ENCODE results near the gene YWHAB.
"Not testable (repeated sequence)": the region's sequence is repeated elsewhere in the genome, so short reads cannot be mapped to it uniquely, and the experiment has no call there.

YWHAB gene

DNA sequence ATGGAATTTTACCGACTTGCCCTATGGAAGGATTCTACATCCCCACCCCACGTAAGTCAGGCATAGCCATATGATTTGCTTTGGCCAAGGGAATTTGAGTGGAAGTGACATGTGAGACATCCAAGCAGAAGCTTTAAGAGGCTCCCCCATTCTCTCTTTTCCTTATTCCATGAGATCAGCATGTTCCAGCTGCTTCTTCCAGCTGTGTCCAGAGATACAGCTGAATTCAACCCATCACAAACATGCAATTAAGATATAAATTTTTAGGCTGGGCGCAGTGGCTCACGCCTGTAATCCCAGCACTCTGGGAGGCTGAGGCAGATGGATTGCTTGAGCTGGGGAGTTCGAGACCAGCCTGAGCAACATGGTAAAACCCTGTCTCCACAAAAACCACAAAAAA, 16.0 kb upstream of the YWHAB start:
- no peak for DNase-seq

GRCh38 chr20:44882360-44882759, 3.1 kb upstream of the YWHAB start:
- DNase-seq = not testable (repeated sequence)

DNA sequence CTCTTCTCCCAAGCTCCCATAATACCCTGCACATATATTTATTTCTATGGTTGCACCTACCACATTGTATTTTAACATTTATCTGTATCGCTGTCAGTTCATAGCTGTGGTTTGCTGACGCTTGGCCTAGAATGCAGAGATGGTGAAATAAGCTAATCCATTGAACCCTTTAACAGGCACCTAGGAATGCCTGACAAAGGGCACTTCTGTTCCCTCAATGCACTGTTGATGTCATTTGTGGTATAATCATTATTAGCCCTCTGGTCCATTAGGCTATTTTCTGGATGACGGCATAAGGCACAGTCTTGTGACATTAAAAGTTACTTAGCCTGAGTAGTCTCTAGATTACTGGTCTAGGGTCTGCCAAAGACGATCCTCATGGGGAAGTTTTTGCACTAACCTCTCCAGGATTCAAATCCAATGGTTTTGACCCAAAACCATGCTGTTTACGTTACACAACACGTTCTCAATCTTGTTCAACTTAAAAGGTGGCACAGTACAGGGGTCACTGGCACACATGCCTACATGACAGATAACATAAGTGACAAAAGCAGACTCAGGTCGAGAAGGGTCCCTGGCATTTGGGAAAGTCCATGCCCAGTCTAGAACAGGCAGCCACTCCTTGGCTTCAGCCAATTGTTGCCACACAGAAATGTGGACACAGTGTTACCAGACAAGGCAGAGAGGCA, 2.1 kb upstream of the YWHAB start:
- DNase-seq = no peak

GRCh38 chr20:44884907-44885391, 556 bp upstream of the YWHAB start:
- no peak for DNase-seq

DNA sequence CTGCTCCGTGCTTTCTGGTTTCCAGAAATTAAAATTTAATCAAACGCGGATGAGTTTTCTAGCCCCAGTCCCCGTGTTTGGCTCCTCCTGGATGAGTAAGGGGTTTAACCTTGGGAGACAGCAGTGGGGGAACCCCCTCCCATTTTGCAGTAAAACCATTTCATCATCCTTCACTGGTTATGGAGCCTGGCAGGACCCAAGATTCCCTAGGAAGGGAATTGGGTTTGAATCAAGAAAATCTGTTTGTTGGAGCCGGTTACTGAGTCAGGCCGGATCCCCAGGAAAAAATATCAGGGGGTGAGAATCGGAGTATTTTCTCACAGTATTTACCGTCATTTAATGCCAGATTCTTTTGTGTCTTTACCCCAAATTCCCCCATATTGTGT, 754 bp downstream of the YWHAB start:
- no peak for DNase-seq

GRCh38 chr20:44886828-44887227, 1.3 kb downstream of the YWHAB start:
- DNase-seq = no peak

- DNase-seq = no peak
These were observed 2.0 kb downstream of the YWHAB start for GRCh38 chr20:44887466-44887865.

DNA sequence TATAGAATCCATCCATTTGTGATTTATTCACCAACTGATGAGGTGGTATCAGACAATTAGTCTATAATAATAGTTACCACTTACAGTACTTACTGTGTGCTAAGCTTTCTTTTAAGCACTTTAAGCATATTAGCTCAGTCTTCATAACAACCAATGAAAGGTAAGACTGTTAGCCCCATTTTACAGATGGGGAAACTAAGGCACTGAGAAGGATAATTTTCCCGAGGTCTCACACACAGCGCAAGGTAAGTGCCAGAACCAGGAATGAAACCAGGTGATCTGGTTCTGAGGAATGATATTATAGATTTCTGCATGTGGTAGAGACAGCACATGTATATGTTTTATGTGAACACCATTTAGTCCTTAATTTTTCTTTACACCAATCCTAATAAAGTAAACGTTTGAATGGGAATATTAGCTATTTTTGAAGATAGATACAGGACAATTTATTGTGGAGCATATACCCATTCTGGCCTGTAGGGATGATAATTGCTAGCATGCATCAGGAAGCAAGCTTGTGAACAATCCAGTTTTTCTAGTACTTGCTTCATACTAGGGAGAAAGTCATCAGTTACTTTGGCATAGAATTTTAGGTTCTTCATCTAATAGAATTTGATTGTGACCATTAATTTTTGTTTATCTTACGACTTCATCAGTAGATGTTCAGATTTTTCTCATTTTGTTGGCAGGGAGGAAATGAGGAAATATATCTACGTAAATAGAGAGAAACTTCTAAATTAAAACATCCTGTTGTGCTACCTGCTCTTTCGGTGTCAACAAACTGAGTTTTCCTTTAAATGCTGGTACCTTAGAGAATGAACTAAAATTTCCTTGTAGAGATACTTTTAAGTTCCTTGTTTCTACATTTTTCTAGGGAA, 3.0 kb downstream of the YWHAB start:
- DNase-seq = no peak

- no peak for DNase-seq
These were observed 6.3 kb downstream of the YWHAB start for GRCh38 chr20:44891826-44892225.

- DNase-seq = no peak
These were observed 9.5 kb downstream of the YWHAB start for GRCh38 chr20:44894959-44895358.

DNA sequence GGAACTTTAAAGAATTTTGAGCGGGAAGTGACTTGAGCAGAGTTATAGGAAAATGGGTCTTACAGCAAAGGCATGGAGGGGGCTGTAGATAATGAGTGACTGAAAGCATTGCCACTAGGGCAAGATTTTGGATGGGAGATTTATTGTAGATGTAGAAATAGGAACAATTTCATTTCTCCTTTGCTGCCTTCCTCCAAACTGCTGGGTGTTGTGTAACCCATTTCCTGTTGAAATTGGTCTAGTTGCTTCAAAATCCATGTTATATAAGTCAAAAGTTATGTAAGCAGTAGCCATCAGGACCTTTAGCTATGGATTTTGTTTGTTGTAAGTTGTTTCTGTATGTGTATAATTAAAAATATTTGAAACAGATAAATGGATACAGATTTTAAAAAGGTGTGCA, 11.1 kb downstream of the YWHAB start:
- DNase-seq = no peak

DNA sequence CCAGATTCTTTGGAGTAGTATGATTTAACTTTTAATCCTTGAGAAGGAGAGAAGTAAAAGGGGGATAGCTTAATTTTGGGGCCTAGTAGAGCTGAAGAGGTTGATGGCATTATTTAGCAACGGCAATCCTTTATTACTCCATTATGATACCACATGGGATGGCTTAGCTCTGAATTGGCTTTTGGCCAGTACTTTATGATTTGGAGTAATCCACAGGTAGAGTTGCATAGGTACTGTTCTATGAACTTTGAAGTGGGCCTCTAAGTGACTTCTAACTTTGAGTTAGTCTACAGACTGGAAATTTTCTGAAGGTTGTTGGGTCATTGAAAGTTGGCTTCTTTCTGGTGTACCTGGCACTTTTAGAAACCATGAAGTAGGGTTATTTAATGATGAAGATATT, 11.6 kb downstream of the YWHAB start:
- DNase-seq = no peak

GRCh38 chr20:44900231-44900854, 14.8 kb downstream of the YWHAB start:
- no peak for DNase-seq

DNA sequence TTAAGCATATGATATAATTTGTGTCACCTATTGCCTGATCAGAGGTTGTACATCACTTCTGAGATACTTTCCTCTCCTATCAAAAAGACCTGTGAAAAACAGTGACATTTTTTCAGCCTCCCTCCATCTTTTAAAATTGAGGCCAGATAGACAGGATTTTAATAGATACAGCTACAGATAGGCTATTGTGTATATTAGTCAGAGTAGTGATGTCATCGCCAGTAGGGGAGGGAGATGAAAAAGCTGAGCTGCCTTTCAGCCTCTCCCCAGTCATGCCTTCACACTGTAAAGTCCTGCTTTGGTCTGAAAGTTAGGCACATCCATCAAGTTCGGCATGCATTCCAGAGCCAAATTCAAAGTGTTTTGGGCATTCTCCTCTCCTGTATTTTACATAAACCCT, 16.5 kb downstream of the YWHAB start:
- no peak for DNase-seq

- DNase-seq = no peak
These were observed 18.9 kb downstream of the YWHAB start for GRCh38 chr20:44904377-44904776.

DNA sequence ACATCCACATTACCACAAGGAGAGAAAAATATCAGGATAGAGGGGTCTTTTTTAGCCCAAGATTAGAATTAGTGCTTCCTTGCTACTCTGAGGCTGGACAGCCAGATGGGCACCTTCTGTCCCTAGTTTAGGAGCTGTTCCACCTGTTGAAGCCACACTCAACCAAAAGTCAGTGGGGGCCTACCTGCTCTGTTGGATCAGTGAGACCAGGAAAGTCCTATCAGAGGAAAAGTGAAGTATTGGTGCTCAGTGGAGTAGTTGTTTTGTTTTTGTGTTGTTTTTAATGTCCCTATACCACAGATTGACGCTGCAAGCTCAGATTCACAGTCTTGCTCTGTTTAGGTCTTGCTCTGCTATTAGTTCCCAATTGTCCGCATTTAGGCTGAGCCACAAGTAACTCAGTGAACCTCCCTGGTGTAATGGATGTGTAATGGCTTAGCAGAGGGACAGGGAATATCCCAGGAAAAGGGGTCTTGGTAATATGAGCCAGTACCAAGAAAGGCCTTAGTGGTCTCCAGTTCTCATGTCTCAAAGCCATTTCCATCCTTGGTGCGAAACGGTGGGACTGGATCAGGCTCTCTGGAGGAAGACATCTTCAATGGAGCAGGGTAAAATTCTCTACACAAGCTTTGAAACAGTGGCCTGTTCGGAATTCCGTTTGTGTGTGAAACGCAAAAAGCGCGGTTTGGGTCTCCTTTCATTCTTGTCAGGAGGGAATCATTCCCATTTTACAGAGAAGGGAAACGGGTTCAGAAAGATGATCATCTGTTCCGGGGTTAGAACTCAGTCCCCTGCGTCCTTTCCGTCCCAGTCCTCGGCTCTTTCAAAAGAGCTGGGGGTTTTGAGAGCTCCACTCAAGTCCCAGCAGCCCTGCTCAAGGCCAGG, 23.7 kb downstream of the YWHAB start:
- no peak for DNase-seq

DNA sequence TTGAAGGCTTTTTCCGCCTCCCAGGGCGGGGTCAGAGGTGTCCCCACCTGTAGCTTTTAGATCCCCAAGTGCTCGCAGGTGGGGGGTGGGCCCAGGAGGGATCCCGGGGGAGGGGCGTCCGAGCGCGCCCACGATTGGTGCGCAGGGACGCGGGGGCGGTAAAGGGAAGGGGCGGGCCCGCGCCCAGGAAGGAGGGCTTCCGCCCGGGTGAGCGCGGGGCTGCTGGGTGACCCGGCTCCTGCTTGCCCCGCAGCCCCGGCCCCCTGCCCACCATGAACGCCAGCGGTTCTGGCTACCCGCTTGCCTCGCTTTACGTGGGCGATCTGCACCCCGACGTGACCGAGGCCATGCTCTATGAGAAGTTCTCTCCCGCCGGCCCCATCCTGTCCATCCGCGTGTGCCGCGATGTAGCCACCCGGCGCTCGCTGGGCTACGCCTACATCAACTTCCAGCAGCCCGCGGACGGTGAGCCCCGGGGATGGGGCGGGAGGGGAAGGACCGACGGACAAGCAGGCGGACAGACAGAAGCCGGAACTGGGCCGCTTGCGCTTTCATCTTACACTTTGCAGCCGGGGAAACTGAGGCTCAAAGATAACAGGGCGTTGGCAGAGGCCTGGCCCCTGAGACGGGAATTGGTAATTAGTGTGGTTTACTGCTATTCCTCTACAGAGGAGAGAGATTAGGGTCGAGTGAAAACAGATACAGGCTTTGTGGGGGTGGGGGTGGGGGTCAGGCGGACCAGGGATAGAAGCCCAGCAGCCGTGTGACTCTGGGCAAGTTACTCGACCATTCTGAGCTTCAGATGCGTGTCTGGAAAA, 24.6 kb downstream of the YWHAB start, which contains the start of gene PABPC1L:
PABPC1L (plus strand) TSS at position 189 of the 818 bp plus-strand sequence; CDS start at position 273, 84 bp downstream.
- peak; percentile 87 for DNase-seq

GRCh38 chr20:44910690-44911262, 25.3 kb downstream of the YWHAB start:
- no peak for DNase-seq

DNA sequence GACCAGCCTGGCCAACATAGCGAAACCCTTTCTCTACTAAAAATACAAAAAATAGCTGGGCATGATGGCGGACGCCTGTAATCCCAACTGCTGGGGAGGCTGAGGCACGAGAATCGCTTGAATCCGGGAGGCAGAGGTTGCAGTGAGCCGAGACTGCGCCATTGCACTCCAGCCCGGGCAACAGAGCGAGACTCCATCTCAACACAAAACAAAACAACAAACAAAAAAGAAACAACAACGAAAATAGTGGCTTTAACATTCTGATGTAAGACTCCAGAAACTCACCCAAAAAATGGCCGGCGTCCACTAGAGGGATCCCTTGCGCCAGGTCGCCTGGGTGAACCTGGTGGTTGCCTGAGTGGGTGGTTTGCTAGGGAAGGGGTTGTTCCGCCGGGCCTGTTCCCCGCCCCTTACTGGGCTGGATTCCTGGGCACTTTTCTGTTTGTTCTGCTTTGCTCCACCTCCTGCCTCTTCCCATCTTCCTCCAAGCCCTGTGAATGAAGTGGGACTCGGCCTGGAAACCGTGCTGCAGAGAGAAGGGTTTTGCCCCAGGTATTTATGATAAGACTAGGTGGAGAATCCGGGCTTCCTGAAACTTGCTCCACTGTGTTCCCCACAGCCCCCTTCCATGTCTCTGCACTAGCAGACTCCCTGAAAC, 25.9 kb downstream of the YWHAB start:
- DNase-seq = peak; percentile 9

- no peak for DNase-seq
These were observed 26.7 kb downstream of the YWHAB start for GRCh38 chr20:44912189-44912588.

- DNase-seq = no peak
These were observed 29.4 kb downstream of the YWHAB start for GRCh38 chr20:44914924-44915323.
